ENCODE results near the gene SARM1. TPM values are rescaled to one million over a fixed set of nuclear protein-coding genes. Genes with fewer than 3 reads are reported as not detected.

The SARM1 gene
- total RNA-seq, 1 experiment from 2014 or later: 5.1 TPM

DNA sequence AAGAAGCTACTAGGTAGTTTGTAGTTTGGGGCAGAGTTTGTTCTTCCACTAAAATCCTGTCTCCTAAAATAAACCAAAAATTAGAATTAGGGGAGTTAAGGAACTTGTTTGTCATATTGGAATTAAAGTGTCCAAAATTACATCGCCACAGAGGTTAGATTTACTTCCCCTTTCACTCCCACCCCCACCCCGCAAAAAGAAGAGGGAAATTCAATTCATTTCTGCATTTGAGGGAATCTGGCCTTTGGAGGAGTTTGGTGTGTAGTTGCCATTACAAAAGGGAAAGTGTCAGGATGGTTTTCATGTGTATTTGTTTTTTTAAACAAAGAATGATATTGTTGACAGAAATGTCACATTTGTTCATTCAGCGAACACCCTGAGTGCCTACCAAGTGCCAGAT, 46.7 kb upstream of the SARM1 start:
- H3K14ac ChIP-seq (ENCODE audit: insufficient read depth, low read length): no peak overlapping the region
- H3K9me3 ChIP-seq (ENCODE audit: control insufficient read depth, low read depth, low read length): no peaks in the 10 kb centered on the region
- no peak overlapping the region for H3T11ph ChIP-seq (ENCODE audit: low read length)
- H2BK5ac ChIP-seq (ENCODE audit: insufficient read length, low read length): no peak overlapping the region
- no peak overlapping the region for H3K23ac ChIP-seq (ENCODE audit: insufficient read length, low read depth, low read length)
- H3K23me2 ChIP-seq (ENCODE audit: insufficient read length, low read depth, low read length, poor library complexity, severe bottlenecking): peaks cover 10% of the 10 kb centered on the region
- no peak overlapping the region for H3K9ac ChIP-seq (ENCODE audit: extremely low read depth, insufficient read length, low read length)
- no peak overlapping the region for H2BK120ac ChIP-seq (ENCODE audit: low read depth, low read length, poor library complexity, severe bottlenecking)
- peaks cover 30 to 31% of the 10 kb centered on the region in 2 experiments for H3K4me1 Mint-ChIP-seq
- H4K8ac ChIP-seq (replicated peaks; ENCODE audit: insufficient read length, low read depth, low read length): no peak overlapping the region
- H3K18ac ChIP-seq (ENCODE audit: insufficient read length, low read depth, low read length): no peak overlapping the region
- no peak overlapping the region for H4K91ac ChIP-seq (ENCODE audit: insufficient read length, low read depth, low read length)
- H2AK5ac ChIP-seq (ENCODE audit: insufficient read length, low read length): no peak overlapping the region
- H2AFZ ChIP-seq (ENCODE audit: low read length): no peak overlapping the region
- no CpG with 5 or more reads among the region's 3 CpGs for WGBS (ENCODE audit: extremely low coverage, insufficient read length, low lambda C conversion rate)
- H4K5ac ChIP-seq (ENCODE audit: insufficient read length, low read depth, low read length): no peak overlapping the region
- H3K4me1 ChIP-seq (ENCODE audit: insufficient read depth, low read length): peaks cover 6% of the 10 kb centered on the region
- H3K4me3 Mint-ChIP-seq: no peak overlapping the region
- no peak for DNase-seq
- H3K27ac ChIP-seq (ENCODE audit: insufficient read length, low read depth, low read length): no peak overlapping the region
- no peak overlapping the region for H2BK12ac ChIP-seq (ENCODE audit: insufficient read length, low read depth, low read length)
- H3K56ac ChIP-seq (ENCODE audit: insufficient read length, low read depth, low read length): no peak overlapping the region
- TF ChIP-seq, protein P1, sequence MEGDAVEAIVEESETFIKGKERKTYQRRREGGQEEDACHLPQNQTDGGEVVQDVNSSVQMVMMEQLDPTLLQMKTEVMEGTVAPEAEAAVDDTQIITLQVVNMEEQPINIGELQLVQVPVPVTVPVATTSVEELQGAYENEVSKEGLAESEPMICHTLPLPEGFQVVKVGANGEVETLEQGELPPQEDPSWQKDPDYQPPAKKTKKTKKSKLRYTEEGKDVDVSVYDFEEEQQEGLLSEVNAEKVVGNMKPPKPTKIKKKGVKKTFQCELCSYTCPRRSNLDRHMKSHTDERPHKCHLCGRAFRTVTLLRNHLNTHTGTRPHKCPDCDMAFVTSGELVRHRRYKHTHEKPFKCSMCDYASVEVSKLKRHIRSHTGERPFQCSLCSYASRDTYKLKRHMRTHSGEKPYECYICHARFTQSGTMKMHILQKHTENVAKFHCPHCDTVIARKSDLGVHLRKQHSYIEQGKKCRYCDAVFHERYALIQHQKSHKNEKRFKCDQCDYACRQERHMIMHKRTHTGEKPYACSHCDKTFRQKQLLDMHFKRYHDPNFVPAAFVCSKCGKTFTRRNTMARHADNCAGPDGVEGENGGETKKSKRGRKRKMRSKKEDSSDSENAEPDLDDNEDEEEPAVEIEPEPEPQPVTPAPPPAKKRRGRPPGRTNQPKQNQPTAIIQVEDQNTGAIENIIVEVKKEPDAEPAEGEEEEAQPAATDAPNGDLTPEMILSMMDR (conservative IDR thresholded peaks at IDR 0.05): no peak
- H3K27me3 ChIP-seq (ENCODE audit: insufficient read depth, low read length): no peaks in the 10 kb centered on the region
- no peak overlapping the region for H3K4ac ChIP-seq (ENCODE audit: low read depth, low read length)
- peaks cover 3% of the 10 kb centered on the region for H4K20me1 ChIP-seq (ENCODE audit: control insufficient read depth, insufficient read depth, insufficient read length)
- peaks cover 9% of the 10 kb centered on the region for H3K79me1 ChIP-seq (ENCODE audit: insufficient read depth, low read depth, low read length, poor library complexity, severe bottlenecking)
- peak overlapping the region in 1 of 3 experiments; percentile 10; a peak in 2 of 7 replicates for H3K27ac Mint-ChIP-seq
- H3K79me2 ChIP-seq (ENCODE audit: insufficient read depth, low read length): peaks cover 50% of the 10 kb centered on the region
- H3K9me3 Mint-ChIP-seq: no peaks in the 10 kb centered on the region
- H2BK15ac ChIP-seq (ENCODE audit: low read depth, low read length): no peak overlapping the region
- peaks cover 38 to 68% (median 62%) of the 10 kb centered on the region in 3 experiments; a peak in 6 of 7 replicates for H3K36me3 Mint-ChIP-seq (ENCODE audit: insufficient read depth in 1 of 3, low read depth in 3 of 3)
- no peaks in the 10 kb centered on the region for H3K27me3 Mint-ChIP-seq (ENCODE audit: low read depth)
- no peak overlapping the region for H2BK20ac ChIP-seq (ENCODE audit: low read depth, low read length, poor library complexity, severe bottlenecking)
- H3K4me2 ChIP-seq (ENCODE audit: insufficient read depth, insufficient read length, low read length): no peak overlapping the region

All from H9 (cell line).